ENCODE measurements around the gene SLA2. TPM values are rescaled to one million over a fixed set of nuclear protein-coding genes. Genes with fewer than 3 reads are reported as not detected.
"Not testable (repeated sequence)": the region's sequence is repeated elsewhere in the genome, so short reads cannot be mapped to it uniquely, and the experiment has no call there.

Gene SLA2
- total RNA-seq, 1 experiment from 2014 or later: 0.06 TPM

- Histone ChIP-seq H3K4me1 (peaks cover 10% of the 10 kb centered on the region), H3K4me3 (no peak overlapping the region), H3K36me3 (no peaks in the 10 kb centered on the region), H3K9me3 (replicated peaks) (no peaks in the 10 kb centered on the region), H3K27ac (no peak overlapping the region), H3K27me3 (peaks cover 5% of the 10 kb centered on the region; the same call in 1 of the 2 replicates)
- no peak for DNase-seq
Measured at GRCh38 chr20:36632487-36633284, 13.3 kb downstream of the SLA2 start.

DNA sequence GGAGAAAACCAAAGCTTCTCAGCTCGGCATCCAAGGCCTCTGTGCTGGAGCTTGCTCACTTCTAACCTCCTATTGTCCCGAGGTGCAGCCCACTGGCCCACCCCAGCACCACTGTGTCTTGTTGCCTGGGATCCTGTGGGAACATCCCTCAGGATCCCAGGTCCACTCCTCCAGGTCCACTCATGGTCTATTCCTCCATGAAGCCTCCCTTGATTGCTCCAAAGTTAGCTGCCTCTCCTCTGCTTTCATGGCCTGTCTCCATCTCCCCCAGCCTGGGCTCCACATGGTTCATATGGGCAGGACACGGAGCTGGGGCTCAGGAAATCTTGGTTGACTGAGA is 13.9 kb downstream of the SLA2 start:
- Histone ChIP-seq H3K27me3 (peaks cover 5% of the 10 kb centered on the region; the same call in 1 of the 2 replicates), H3K4me3 (no peak overlapping the region), H3K9me3 (replicated peaks) (no peaks in the 10 kb centered on the region), H3K27ac (no peak overlapping the region), H3K4me1 (peaks cover 10% of the 10 kb centered on the region), H3K36me3 (no peaks in the 10 kb centered on the region)
- DNase-seq: no peak

DNA sequence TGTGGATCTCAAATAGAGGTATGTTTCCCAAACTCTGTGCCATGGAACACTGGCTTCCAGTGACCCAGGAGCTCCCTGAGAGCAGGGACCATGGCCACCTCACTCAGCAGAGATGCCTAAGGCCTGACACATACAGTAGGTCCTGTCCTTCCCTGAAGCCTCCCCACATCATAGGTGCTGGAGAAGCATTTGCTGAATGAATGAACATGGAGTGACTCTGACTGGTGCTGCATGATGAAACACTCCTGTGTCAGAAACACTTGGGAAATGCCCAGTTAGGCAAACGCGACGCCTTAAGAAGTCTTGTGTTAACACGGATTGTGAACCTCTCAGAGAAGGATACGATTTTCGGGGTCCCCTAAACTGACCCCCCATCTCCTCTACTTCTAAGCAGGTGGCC is 14.3 kb downstream of the SLA2 start:
- Histone ChIP-seq H3K9me3 (replicated peaks) (no peaks in the 10 kb centered on the region), H3K27ac (no peak overlapping the region), H3K4me3 (no peak overlapping the region), H3K36me3 (no peaks in the 10 kb centered on the region), H3K27me3 (peaks cover 5% of the 10 kb centered on the region; the same call in 1 of the 2 replicates), H3K4me1 (peaks cover 10% of the 10 kb centered on the region)
- no peak for DNase-seq

- no peaks in the 10 kb centered on the region for H3K9me3 ChIP-seq (replicated peaks)
- DNase-seq: peak; percentile 70 to 78
- no peak overlapping the region for H3K4me3 ChIP-seq
- H3K27ac ChIP-seq: no peak overlapping the region
- peaks cover 10% of the 10 kb centered on the region for H3K4me1 ChIP-seq
- peaks cover 5% of the 10 kb centered on the region; the same call in 1 of the 2 replicates for H3K27me3 ChIP-seq
- H3K36me3 ChIP-seq: no peaks in the 10 kb centered on the region
Measured at GRCh38 chr20:36629719-36630681, 16.0 kb downstream of the SLA2 start.

DNA sequence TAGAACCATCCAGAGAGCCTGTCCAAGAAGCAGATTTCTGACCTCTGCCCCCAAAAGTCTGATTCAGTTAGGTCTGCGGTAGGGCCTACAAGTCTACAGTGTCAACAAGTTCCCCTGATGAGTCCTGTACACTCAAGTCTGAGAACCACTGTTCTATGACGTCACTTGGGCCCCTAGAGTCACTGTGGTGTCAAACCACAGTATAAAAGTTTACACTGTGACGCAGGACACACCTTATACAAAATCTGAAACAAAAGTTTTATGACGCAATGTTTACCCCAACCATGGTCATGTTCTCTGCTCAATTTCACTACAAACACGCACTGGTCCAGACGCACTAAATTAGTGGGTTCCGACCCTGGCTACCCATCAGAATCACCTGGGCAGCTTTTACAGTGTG is 17.9 kb downstream of the SLA2 start:
- no peak for DNase-seq
- no peaks in the 10 kb centered on the region; the same call in 1 of the 2 replicates for H3K27me3 ChIP-seq
- no peaks in the 10 kb centered on the region for H3K36me3 ChIP-seq
- H3K4me1 ChIP-seq: peaks cover 10% of the 10 kb centered on the region
- no peak overlapping the region for H3K27ac ChIP-seq
- H3K4me3 ChIP-seq: no peak overlapping the region
- no peaks in the 10 kb centered on the region for H3K9me3 ChIP-seq (replicated peaks)

DNA sequence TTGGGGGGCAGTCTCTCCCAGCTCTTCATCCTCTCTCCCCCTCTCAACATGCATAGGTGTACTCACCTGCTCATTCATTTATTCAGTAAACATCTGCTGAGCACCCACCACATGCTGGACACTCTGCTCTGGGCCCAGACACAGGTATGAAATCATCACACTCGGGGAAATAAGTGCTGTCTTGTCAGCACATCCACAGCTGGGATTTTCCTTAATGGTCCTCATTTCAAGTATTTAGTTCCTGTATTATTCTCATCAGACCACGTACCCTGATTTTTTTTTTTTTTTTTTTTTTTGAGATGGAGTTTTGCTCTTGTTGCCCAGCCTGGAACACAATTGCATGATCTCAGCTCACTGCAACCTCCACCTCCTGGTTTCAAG is 21.1 kb downstream of the SLA2 start:
- no peak overlapping the region for H3K4me3 ChIP-seq
- no peak for DNase-seq
- H3K9me3 ChIP-seq (replicated peaks): no peaks in the 10 kb centered on the region
- no peak overlapping the region for H3K27ac ChIP-seq
- H3K36me3 ChIP-seq: no peaks in the 10 kb centered on the region
- no peaks in the 10 kb centered on the region for H3K27me3 ChIP-seq
- peaks cover 6% of the 10 kb centered on the region for H3K4me1 ChIP-seq

DNA sequence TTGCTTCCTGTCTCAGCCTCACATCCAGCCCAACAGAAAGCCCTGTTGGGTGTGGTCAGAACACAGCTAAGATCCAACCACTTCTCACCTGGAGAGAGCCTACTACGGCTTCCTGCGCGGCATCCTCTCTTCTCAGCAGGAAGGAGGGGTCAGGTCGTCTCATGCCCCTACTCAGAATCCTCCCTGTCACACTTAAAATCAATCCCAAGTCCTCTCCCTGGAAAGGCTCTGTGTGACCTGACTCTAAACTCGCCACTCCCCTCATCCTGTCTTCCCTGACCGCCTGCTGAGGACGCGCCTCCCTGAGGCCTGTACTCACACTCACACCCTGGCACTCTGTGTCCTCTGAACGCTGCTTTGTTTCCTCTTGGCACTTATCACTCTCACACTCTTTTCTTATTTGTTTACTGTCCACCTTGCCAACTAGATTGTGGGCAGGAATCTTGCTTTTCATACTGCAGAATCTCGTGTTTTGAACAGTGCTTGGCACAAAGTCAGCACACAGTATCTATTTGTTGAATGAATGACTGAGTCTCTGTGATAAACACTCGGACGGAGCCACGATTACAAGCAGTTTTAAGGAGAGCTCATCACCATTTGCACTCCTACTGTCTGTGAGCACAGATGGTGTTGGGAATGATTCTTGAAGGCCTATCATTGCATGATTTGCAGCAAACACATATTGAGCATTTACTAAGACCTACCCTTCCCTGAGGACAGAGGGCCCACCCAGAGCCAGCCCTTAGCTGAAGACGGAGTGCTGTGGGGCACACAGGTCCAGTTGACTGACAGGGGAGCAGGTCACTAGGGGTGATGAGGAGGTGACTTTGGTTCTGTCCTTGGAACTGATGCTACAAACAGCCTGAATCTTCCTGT is 21.7 kb downstream of the SLA2 start:
- DNase-seq: no peak
- Histone ChIP-seq H3K9me3 (replicated peaks) (no peaks in the 10 kb centered on the region), H3K4me1 (no peaks in the 10 kb centered on the region), H3K27me3 (no peaks in the 10 kb centered on the region), H3K4me3 (no peak overlapping the region), H3K36me3 (no peaks in the 10 kb centered on the region), H3K27ac (no peak overlapping the region)

GRCh38 chr20:36623444-36623843 is 22.6 kb downstream of the SLA2 start:
- Histone ChIP-seq H3K27ac (no peak overlapping the region), H3K4me3 (no peak overlapping the region)

GRCh38 chr20:36620917-36621316 is 25.1 kb downstream of the SLA2 start:
- Histone ChIP-seq H3K4me3 (no peak overlapping the region), H3K4me1 (no peaks in the 10 kb centered on the region), H3K27me3 (no peaks in the 10 kb centered on the region), H3K27ac (no peak overlapping the region), H3K36me3 (0 out of 2 replicates have a peak, but pooled peaks cover under 1% of the 10 kb centered on the region), H3K9me3 (replicated peaks) (no peaks in the 10 kb centered on the region)
- DNase-seq: no peak

More at GRCh38 chr20:36623444-36623843, 22.6 kb downstream of the SLA2 start:
- H3K27me3 ChIP-seq: no peaks in the 10 kb centered on the region
- H3K4me1 ChIP-seq: no peaks in the 10 kb centered on the region
- no peak for DNase-seq
- H3K9me3 ChIP-seq (replicated peaks): no peaks in the 10 kb centered on the region
- no peaks in the 10 kb centered on the region for H3K36me3 ChIP-seq

DNA sequence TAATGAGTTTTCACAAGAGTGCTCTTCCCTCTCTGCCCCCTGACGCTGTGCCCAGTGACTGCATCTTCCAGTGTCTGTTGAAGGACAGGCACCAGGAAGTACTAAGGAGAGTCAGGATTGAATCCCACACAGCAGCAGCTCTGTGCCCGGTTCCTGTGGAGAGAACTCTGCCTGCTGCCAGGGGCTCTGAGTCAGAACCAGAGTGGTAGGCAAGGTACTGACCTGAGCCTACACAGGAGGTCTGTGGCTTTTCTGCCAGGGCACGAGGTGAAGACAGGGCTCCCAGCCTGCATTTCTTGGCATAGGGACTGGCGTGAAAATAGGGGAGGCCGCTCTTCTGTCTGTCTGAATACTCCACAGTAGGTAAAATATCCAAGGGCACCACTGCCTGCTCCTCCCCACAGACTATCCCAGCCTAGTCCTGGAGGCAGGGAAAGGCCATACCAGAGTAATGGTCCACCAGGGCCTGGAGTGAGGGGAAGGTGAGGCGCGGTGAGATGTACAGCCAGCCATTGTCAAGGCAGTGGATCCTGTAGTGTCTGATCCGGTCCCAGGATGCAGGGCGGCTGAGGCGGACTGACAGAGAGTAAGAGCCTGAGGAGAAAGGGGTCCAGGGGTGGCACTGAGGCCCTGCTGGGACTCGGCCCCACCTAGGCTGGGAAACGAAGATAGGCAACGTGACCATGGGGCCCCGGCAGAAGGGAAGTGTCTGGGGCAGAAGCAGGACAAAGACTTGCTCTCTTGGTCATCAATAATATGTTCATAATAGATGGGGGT is 31.0 kb downstream of the SLA2 start:
- no peaks in the 10 kb centered on the region for H3K9me3 ChIP-seq (replicated peaks)
- H3K4me3 ChIP-seq: no peak overlapping the region
- H3K4me1 ChIP-seq: no peaks in the 10 kb centered on the region
- no peak for DNase-seq
- no peak overlapping the region for H3K27ac ChIP-seq
- no peaks in the 10 kb centered on the region for H3K27me3 ChIP-seq
- H3K36me3 ChIP-seq: peaks cover 52% of the 10 kb centered on the region

- no peaks in the 10 kb centered on the region for H3K4me1 ChIP-seq
- no peaks in the 10 kb centered on the region for H3K9me3 ChIP-seq (replicated peaks)
- peaks cover 62% of the 10 kb centered on the region for H3K36me3 ChIP-seq
- no peak overlapping the region for H3K4me3 ChIP-seq
- no peak for DNase-seq
- no peaks in the 10 kb centered on the region for H3K27me3 ChIP-seq
- H3K27ac ChIP-seq: no peak overlapping the region
Measured at GRCh38 chr20:36613974-36614373, 32.0 kb downstream of the SLA2 start.

DNA sequence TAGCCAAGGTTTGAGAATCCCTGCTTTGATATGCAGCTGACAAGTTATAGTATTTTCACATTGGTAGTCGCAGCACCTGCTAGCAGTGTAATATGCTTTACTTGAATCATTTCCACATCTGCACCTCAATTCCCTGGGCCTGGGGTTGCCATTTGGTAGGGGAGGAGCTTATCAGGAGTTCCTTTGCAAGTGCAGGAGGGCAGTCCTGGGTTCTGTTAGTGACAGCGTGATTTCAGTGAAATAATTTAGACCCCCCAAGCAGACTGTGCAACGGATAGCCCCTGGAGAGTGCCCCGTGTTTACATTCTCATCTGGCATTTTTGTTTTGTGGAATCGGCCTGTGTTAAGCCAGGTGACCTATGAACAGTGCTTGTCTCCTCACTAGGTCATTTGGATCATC is 34.4 kb downstream of the SLA2 start:
- Histone ChIP-seq H3K27ac (no peak overlapping the region), H3K36me3 (peaks cover 72% of the 10 kb centered on the region), H3K27me3 (no peaks in the 10 kb centered on the region), H3K9me3 (replicated peaks) (no peaks in the 10 kb centered on the region), H3K4me1 (peaks cover 3% of the 10 kb centered on the region), H3K4me3 (no peak overlapping the region)
- DNase-seq: no peak

- not testable (repeated sequence) for H3K4me3 ChIP-seq; H3K27me3 ChIP-seq; H3K9me3 ChIP-seq (replicated peaks); DNase-seq; H3K4me1 ChIP-seq; H3K27ac ChIP-seq
- H3K36me3 ChIP-seq: peaks cover 51% of the 10 kb centered on the region
Measured at GRCh38 chr20:36608388-36608728, 37.6 kb downstream of the SLA2 start.
